KMS-11 (cell line): Measurements from ENCODE around the gene LRPAP1.

ENCODE experiments used
- H2AFZ ChIP-seq: fragments of 200-600 bp; sonication (generic); 2 replicates; pipeline ENCODE4 v1.6.1; 2016; ENCODE audit warnings: antibody characterized with exemption, mixed run types, low read depth
- H3K27ac ChIP-seq: fragments of 200-600 bp; sonication (generic); 2 replicates; pipeline ENCODE4 v1.6.1; 2016; ENCODE audit warnings: mild to moderate bottlenecking, mixed run types
- H3K27me3 ChIP-seq: fragments of 200-600 bp; sonication (generic); 2 replicates; pipeline ENCODE4 v1.6.1; 2017; ENCODE audit warnings: mild to moderate bottlenecking, low read depth, mixed run types, moderate library complexity; ENCODE audit not compliant: insufficient read depth
- H3K36me3 ChIP-seq: fragments of 200-600 bp; sonication (generic); 2 replicates; pipeline ENCODE4 v1.6.1; 2017; ENCODE audit warnings: mild to moderate bottlenecking, mixed run types; ENCODE audit not compliant: insufficient read depth
- H3K4me1 ChIP-seq: fragments of 200-600 bp; sonication (generic); 2 replicates; pipeline ENCODE4 v1.6.1; 2016; ENCODE audit warnings: mild to moderate bottlenecking, low read depth, mixed run types; ENCODE audit not compliant: poor library complexity, severe bottlenecking
- H3K4me2 ChIP-seq: fragments of 200-600 bp; sonication (generic); 2 replicates; pipeline ENCODE4 v1.7.0; 2016; ENCODE audit warnings: mild to moderate bottlenecking, mixed run types
- H3K4me3 ChIP-seq: fragments of 200-600 bp; sonication (generic); IDR thresholded peaks from 2 replicates; pipeline ENCODE4 v1.6.1; 2017; ENCODE audit warnings: low read depth, low read length, mixed read lengths; ENCODE audit not compliant: insufficient read depth
- H3K79me2 ChIP-seq: fragments of 200-600 bp; sonication (generic); 2 replicates; pipeline ENCODE4 v1.6.1; 2016; ENCODE audit warnings: low read depth, mixed run types; ENCODE audit not compliant: insufficient read depth
- H3K9ac ChIP-seq: fragments of 200-600 bp; sonication (generic); 2 replicates; pipeline ENCODE4 v1.6.1; 2016; ENCODE audit warnings: mild to moderate bottlenecking, mixed run types
- H4K20me1 ChIP-seq: fragments of 200-600 bp; sonication (generic); 2 replicates; pipeline ENCODE4 v1.6.1; 2016; ENCODE audit warnings: mild to moderate bottlenecking, mixed run types; ENCODE audit not compliant: insufficient read depth
- TF ChIP-seq, protein P1 (sequence below): fragments of 200-600 bp; sonication (generic); conservative IDR thresholded peaks from 2 replicates; pipeline ENCODE4 v1.6.1; 2017; ENCODE audit warnings: low read depth, mild to moderate bottlenecking, antibody characterized with exemption, low read length, moderate library complexity, mixed read lengths

LRPAP1 gene

DNA sequence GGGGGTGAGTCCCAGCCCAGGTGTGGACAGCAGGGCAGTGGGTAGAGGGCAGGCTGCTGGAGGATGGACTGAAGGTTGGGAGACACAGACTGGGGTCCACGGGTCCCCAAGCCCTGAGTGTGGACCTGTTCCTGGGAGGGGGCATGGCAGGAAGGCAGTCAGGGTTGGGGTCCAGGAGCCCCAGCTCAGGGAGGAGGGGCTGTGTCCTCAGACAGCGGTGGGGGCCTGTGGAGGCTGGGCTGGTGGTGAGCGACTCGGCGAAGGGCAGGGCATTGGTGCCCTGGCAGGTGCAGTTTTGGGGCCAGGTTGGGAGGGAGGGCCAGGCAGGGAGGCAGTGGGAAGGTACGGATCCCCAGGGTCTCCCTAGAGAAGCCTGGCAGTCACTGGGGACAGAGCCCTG is 35.1 kb downstream of the LRPAP1 start:
- Histone ChIP-seq H4K20me1 (no peaks in the 10 kb centered on the region), H3K79me2 (no peaks in the 10 kb centered on the region)

DNA sequence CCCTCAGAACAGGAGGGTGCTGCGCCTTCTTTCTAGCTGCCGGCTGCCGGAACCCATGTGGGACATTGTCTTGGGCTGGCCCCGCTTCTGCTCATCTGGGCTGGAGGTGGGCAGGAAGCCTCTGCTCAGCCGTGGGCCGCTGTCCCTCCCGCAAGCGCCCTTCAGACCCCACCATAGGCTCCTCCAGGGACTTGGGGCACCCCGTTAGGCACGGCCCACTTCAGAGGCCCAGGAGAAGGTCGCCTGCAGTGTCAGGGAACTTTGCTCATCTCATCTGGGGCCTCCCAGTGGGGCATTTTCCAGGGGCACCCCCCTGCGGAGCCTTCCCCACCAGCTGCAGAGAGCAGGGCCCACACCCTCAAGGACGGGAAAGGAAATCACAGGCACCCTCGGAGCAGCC is 36.2 kb downstream of the LRPAP1 start:
- no peak overlapping the region for H2AFZ ChIP-seq
- TF ChIP-seq, protein P1, sequence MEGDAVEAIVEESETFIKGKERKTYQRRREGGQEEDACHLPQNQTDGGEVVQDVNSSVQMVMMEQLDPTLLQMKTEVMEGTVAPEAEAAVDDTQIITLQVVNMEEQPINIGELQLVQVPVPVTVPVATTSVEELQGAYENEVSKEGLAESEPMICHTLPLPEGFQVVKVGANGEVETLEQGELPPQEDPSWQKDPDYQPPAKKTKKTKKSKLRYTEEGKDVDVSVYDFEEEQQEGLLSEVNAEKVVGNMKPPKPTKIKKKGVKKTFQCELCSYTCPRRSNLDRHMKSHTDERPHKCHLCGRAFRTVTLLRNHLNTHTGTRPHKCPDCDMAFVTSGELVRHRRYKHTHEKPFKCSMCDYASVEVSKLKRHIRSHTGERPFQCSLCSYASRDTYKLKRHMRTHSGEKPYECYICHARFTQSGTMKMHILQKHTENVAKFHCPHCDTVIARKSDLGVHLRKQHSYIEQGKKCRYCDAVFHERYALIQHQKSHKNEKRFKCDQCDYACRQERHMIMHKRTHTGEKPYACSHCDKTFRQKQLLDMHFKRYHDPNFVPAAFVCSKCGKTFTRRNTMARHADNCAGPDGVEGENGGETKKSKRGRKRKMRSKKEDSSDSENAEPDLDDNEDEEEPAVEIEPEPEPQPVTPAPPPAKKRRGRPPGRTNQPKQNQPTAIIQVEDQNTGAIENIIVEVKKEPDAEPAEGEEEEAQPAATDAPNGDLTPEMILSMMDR: no peak
- H3K4me1 ChIP-seq: no peaks in the 10 kb centered on the region
- H3K79me2 ChIP-seq: no peaks in the 10 kb centered on the region
- no peak overlapping the region for H3K9ac ChIP-seq
- H3K4me3 ChIP-seq: no peak overlapping the region
- no peaks in the 10 kb centered on the region for H4K20me1 ChIP-seq
- no peaks in the 10 kb centered on the region for H3K36me3 ChIP-seq
- no peak overlapping the region for H3K27ac ChIP-seq
- H3K4me2 ChIP-seq: no peak overlapping the region
- peaks cover 12% of the 10 kb centered on the region; the same call in 1 of the 2 replicates for H3K27me3 ChIP-seq

More for the DNA sequence above, 35.1 kb downstream of the LRPAP1 start:
- no peak overlapping the region for H3K4me3 ChIP-seq
- no peak overlapping the region for H3K9ac ChIP-seq
- TF ChIP-seq, protein P1: no peak
- H3K36me3 ChIP-seq: no peaks in the 10 kb centered on the region
- H3K27me3 ChIP-seq: peaks cover 6% of the 10 kb centered on the region; the same call in 1 of the 2 replicates
- H3K27ac ChIP-seq: no peak overlapping the region
- H2AFZ ChIP-seq: no peak overlapping the region
- H3K4me1 ChIP-seq: no peaks in the 10 kb centered on the region
- H3K4me2 ChIP-seq: no peak overlapping the region

DNA sequence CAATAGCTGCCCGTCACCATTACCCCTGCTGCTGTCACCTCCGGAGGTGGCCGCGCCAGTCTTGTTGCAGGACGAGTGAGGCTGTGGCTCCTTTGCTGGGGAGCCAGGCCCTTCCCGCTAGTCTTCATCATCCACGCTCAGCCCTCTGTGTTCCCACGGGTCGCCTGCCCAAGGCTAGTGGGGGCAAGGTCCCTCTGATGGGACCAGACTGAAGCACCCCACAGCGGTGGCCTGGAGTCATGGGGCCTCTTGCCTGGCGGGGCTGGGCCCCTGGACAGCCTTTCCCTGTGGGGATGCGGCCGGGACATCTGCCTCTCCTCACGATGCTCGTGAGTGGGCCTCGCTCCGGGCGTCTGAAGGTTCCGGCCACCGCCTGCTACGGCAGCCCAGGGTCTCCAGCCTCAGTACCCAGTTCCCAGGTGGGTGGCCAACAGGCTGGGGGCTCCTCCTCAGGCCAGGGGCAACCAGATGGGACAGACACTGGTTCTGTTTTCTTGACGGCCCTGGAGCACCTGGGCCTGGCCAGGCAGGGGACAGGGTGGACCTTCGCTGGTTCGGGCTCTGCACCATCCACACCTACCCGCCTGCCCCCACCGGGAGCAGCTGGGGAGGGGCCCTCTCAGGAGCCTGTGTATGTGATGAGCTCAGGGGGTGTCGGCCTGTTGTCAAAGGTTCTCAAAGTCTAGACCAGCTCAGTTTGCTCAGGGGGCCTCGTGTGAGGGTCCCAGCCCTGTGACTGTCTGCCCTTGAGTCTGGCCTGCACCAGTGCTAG is 36.8 kb downstream of the LRPAP1 start:
- Histone ChIP-seq H3K36me3 (no peaks in the 10 kb centered on the region), H2AFZ (no peak overlapping the region), H3K27me3 (peaks cover 16% of the 10 kb centered on the region; the same call in 1 of the 2 replicates), H3K9ac (no peak overlapping the region), H4K20me1 (no peaks in the 10 kb centered on the region), H3K4me3 (no peak overlapping the region), H3K4me1 (no peaks in the 10 kb centered on the region), H3K27ac (no peak overlapping the region), H3K79me2 (no peaks in the 10 kb centered on the region), H3K4me2 (no peak overlapping the region)
- TF ChIP-seq, protein P1: no peak

DNA sequence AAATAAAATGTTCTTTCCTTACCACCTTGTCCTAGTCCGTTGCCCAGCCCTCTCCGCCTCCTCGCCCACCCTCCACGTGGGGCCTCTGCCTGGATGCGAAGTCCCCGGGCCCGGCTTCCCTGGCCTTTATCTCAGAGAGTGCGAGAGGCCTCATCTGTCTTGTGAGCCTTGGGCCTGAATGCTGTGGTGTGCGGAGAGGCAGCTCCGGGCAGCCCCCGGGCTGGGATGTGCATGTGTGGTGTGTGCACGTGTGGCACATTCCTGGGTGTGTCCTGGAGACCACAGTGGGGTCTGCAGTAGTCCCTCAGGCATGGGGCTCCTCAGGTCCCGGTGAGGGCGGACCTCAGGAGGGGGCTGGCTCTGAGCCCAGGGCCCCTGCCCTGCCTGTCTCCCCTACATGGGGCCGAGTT is 37.8 kb downstream of the LRPAP1 start:
- Histone ChIP-seq H3K4me3 (no peak overlapping the region), H3K4me1 (no peaks in the 10 kb centered on the region), H3K36me3 (no peaks in the 10 kb centered on the region), H2AFZ (no peak overlapping the region), H3K79me2 (no peaks in the 10 kb centered on the region), H3K9ac (no peak overlapping the region), H3K27me3 (peaks cover 16% of the 10 kb centered on the region; the same call in 1 of the 2 replicates), H3K4me2 (no peak overlapping the region), H3K27ac (no peak overlapping the region), H4K20me1 (no peaks in the 10 kb centered on the region)
- TF ChIP-seq, protein P1: no peak
